B cell (primary cell): ENCODE results near the gene USP34. TPM values are rescaled to one million over a fixed set of nuclear protein-coding genes. Genes with fewer than 3 reads are reported as not detected.

ENCODE experiments used
- ATAC-seq: fragments of 200-7000 bp; cut with Tn5 transposase; one replicate; pipeline ENCODE4 v1.10.0; 2021; ENCODE audit warnings: low read depth, mild to moderate bottlenecking, moderate number of reproducible peaks, moderate library complexity
- CTCF ChIA-PET: fragments of 350-600 bp; sonication (Branson Sonifier 250); formaldehyde crosslinking; loops from one replicate; lab custom pipeline; 2021; ENCODE audit warnings: antibody characterized with exemption, inconsistent platforms; lab: Charles Lee
- POLR2A ChIA-PET: fragments of 350-600 bp; sonication (Branson Sonifier 250); formaldehyde crosslinking; loops from one replicate; lab custom pipeline; 2021; ENCODE audit warnings: antibody characterized with exemption; lab: Charles Lee
- DNase-seq: peaks from one replicate; pipeline ENCODE4 v3.0.0; 2013
- H2AFZ ChIP-seq: 2 replicates; pipeline ENCODE4 v1.6.1; 2012; ENCODE audit warnings: mild to moderate bottlenecking, low read depth, low read length; ENCODE audit not compliant: insufficient read depth, poor library complexity, severe bottlenecking
- H3K27ac ChIP-seq, 2 donors: 1 replicate in 1 of 2; 2 replicates in 1 of 2; pipeline ENCODE4 v1.5.1; 2012 to 2013; ENCODE audit warnings: low read length in 2 of 2, mild to moderate bottlenecking in 2 of 2, moderate library complexity in 1 of 2
- H3K27me3 ChIP-seq, 4 experiments: fragments of 200-600 bp in 1 of 4; sonication (generic) in 1 of 4; replicated peaks in 1 of 4; 1 replicate in 2 of 4; 2 replicates in 2 of 4; pipeline versions ENCODE4 v1.6.1 to v1.7.0; 2013 to 2016; ENCODE audit warnings: low read length in 3 of 4, mild to moderate bottlenecking in 2 of 4, mixed read lengths in 1 of 4, moderate library complexity in 1 of 4; ENCODE audit not compliant: insufficient read depth in 4 of 4, control insufficient read depth in 3 of 4; ENCODE audit errors: control extremely low read depth in 1 of 4
- H3K36me3 ChIP-seq, 2 experiments: replicated peaks in 1 of 2; 1 replicate in 1 of 2; 2 replicates in 1 of 2; pipeline versions ENCODE4 v1.6.1 to v1.7.1; 2013; ENCODE audit warnings: low read length in 1 of 2; ENCODE audit not compliant: insufficient read depth in 2 of 2, control insufficient read depth in 1 of 2; ENCODE audit errors: control extremely low read depth in 1 of 2, extremely low read depth in 1 of 2
- H3K4me1 ChIP-seq, 2 donors: fragments of 200-600 bp in 1 of 2; sonication (generic) in 1 of 2; 1 replicate in 1 of 2; 2 replicates in 1 of 2; pipeline versions ENCODE4 v1.5.1 to v1.6.1; 2013 to 2017; ENCODE audit warnings: low read length in 2 of 2; ENCODE audit not compliant: control insufficient read depth in 2 of 2, insufficient read depth in 2 of 2
- H3K4me2 ChIP-seq: replicated peaks from 2 replicates; pipeline ENCODE3; 2012; ENCODE audit warnings: mild to moderate bottlenecking, low read depth, low read length; ENCODE audit not compliant: poor library complexity, severe bottlenecking
- H3K4me3 ChIP-seq, 5 experiments: fragments of 200-600 bp in 1 of 5; sonication (generic) in 1 of 5; 1 replicate in 3 of 5; 2 replicates in 2 of 5; pipeline versions ENCODE4 v1.5.1 to v1.7.0; 2011 to 2016; ENCODE audit warnings: low read length in 4 of 5, mild to moderate bottlenecking in 4 of 5, low read depth in 2 of 5, control low read depth in 1 of 5, moderate library complexity in 1 of 5; ENCODE audit not compliant: insufficient read depth in 1 of 5; ENCODE audit errors: control extremely low read depth in 1 of 5, extremely low read depth in 1 of 5
- H3K79me2 ChIP-seq: fragments of 200-600 bp; sonication (generic); one replicate; pipeline ENCODE4 v1.6.0; 2016; ENCODE audit warnings: low read length; ENCODE audit not compliant: control insufficient read depth, insufficient read depth
- H3K9ac ChIP-seq: fragments of 200-600 bp; sonication (generic); 2 replicates; pipeline ENCODE4 v1.6.1; 2017; ENCODE audit warnings: mild to moderate bottlenecking, low read length, moderate library complexity
- H3K9me3 ChIP-seq, 3 donors: one replicate each; pipeline versions ENCODE4 v1.6.1 to v1.7.1; 2013; ENCODE audit warnings: low read length in 2 of 3; ENCODE audit not compliant: control insufficient read depth in 2 of 3, insufficient read depth in 1 of 3; ENCODE audit errors: control extremely low read depth in 1 of 3
- H4K20me1 ChIP-seq: 2 replicates; pipeline ENCODE4 v1.6.0; 2012; ENCODE audit warnings: mild to moderate bottlenecking, low read length; ENCODE audit not compliant: insufficient read depth, control insufficient read depth, poor library complexity, severe bottlenecking
- H3K27ac Mint-ChIP-seq: one replicate; pipeline ENCODE4 v1.8.0; 2021; ENCODE audit warnings: mixed read lengths
- H3K27me3 Mint-ChIP-seq: one replicate; pipeline ENCODE4 v1.8.0; 2021; ENCODE audit warnings: mixed read lengths
- H3K4me1 Mint-ChIP-seq: one replicate; pipeline ENCODE4 v1.8.0; 2021; ENCODE audit warnings: mixed read lengths
- H3K4me3 Mint-ChIP-seq: one replicate; pipeline ENCODE4 v1.8.0; 2021; ENCODE audit warnings: mixed read lengths
- H3K9me3 Mint-ChIP-seq: one replicate; pipeline ENCODE4 v1.8.0; 2022; ENCODE audit warnings: mixed read lengths; ENCODE audit not compliant: insufficient read depth
- CTCF ChIP-seq: fragments of 200-600 bp; IDR thresholded peaks from one replicate; pipeline ENCODE4 v1.8.0; 2022; ENCODE audit warnings: antibody characterized with exemption, mild to moderate bottlenecking
- EZH2 ChIP-seq: IDR thresholded peaks from 2 replicates; pipeline ENCODE4 v1.6.1; 2012; ENCODE audit warnings: borderline replicate concordance, low read depth, mild to moderate bottlenecking, moderate library complexity, low read length; ENCODE audit not compliant: insufficient read depth, poor library complexity, severe bottlenecking
- WGBS: methylation state at CpG from one replicate; pipeline ENCODE4 v1.1.5; 2013; ENCODE audit warnings: missing lambda C conversion rate; ENCODE audit not compliant: insufficient coverage; 5-methylcytosine and 5-hydroxymethylcytosine counted together
- intact Hi-C: fragments of 100-400 bp; cut with micrococcal nuclease; formaldehyde crosslinking; loops from one replicate; pipeline ENCODE4 v1.10.0; 2022
- polyA plus RNA-seq: library from polyadenylated mRNA; depleted of rRNA; stranded (reverse); fragments of >200 nt; gene quantifications from 2 replicates; pipeline ENCODE4 v1.2.3, GENCODE V29; 2012
- total RNA-seq, 2 donors: library from RNA; stranded (reverse); fragments of 120-200 nt in 1 of 2; gene quantifications; 1 replicate in 1 of 2; 2 replicates in 1 of 2; pipeline versions ENCODE4 v1.2.3 to v1.2.4, GENCODE V29; 2013 to 2022

USP34 gene
- total and polyA plus RNA-seq, 2 donors (not counting 1 experiment from before 2014, with no cell fraction given): 70.3 to 311 TPM

GRCh38 chr2:61244694-61245093 lies 226.2 kb downstream of the USP34 start:
- no CpG with 5 or more reads among the region's 1 CpG for WGBS
- Histone ChIP-seq H3K9ac (no peak overlapping the region), H2AFZ (no peak overlapping the region), H3K27ac (no peak overlapping the region), H3K4me2 (no peak overlapping the region), H3K9me3 (no peaks in the 10 kb centered on the region), H3K36me3 (peaks cover 18 to 48% of the 10 kb centered on the region in 2 experiments), H4K20me1 (no peaks in the 10 kb centered on the region), H3K4me3 (no peak overlapping the region), H3K4me1 (no peaks in the 10 kb centered on the region), H3K27me3 (no peaks in the 10 kb centered on the region), H3K79me2 (no peaks in the 10 kb centered on the region)
- no peaks in the 10 kb centered on the region for H3K4me1 Mint-ChIP-seq
- H3K4me3 Mint-ChIP-seq: no peak overlapping the region
- H3K27ac Mint-ChIP-seq: no peak overlapping the region
- no peaks in the 10 kb centered on the region for H3K9me3 Mint-ChIP-seq
- H3K27me3 Mint-ChIP-seq: no peaks in the 10 kb centered on the region
- ChIA-PET CTCF (no interaction called here), POLR2A (no interaction called here)
- intact Hi-C loops: no loop called here
- ATAC-seq: no peak
- TF ChIP-seq CTCF (no peak), EZH2 (no peak)
- DNase-seq: no peak

GRCh38 chr2:61241266-61241665 lies 229.6 kb downstream of the USP34 start:
- peaks cover 11 to 12% of the 10 kb centered on the region in 2 donors for H3K4me1 ChIP-seq
- H2AFZ ChIP-seq: no peak overlapping the region
- H3K9ac ChIP-seq: no peak overlapping the region
- H3K4me2 ChIP-seq: no peak overlapping the region
- CTCF ChIA-PET: no interaction called here
- Mint-ChIP-seq H3K4me3 (no peak overlapping the region), H3K4me1 (peaks cover 12% of the 10 kb centered on the region), H3K9me3 (no peaks in the 10 kb centered on the region), H3K27me3 (no peaks in the 10 kb centered on the region), H3K27ac (no peak overlapping the region)
- no peak overlapping the region for H3K27ac ChIP-seq
- intact Hi-C loops: no loop called here
- POLR2A ChIA-PET: no interaction called here
- H3K4me3 ChIP-seq: no peak overlapping the region
- H3K9me3 ChIP-seq: no peaks in the 10 kb centered on the region
- H3K27me3 ChIP-seq: no peaks in the 10 kb centered on the region
- no peak for DNase-seq
- H3K79me2 ChIP-seq: no peaks in the 10 kb centered on the region
- H4K20me1 ChIP-seq: no peaks in the 10 kb centered on the region
- peaks cover 10 to 30% of the 10 kb centered on the region in 2 experiments for H3K36me3 ChIP-seq
- TF ChIP-seq EZH2: no peak
- no peak for TF ChIP-seq CTCF
- 98% methylated on average over 4 of the region's 6 CpGs for WGBS
- ATAC-seq: no peak
